Caco-2 (cell line): ENCODE measurements around the gene SOCS1. TPM values are rescaled to one million over a fixed set of nuclear protein-coding genes. Genes with fewer than 3 reads are reported as not detected.

ENCODE experiments used
- BruUV-seq: library from RNA; stranded (reverse); fragments of 400-500 nt; replicated peaks from 2 replicates; lab custom pipeline; 2021; lab: Mats Ljungman, UMichigan
- CTCF ChIA-PET: fragments of 300-600 bp; sonication (Branson Sonifier 250); formaldehyde crosslinking; loops from one replicate; lab custom pipeline; 2022; ENCODE audit warnings: antibody characterized with exemption; lab: Charles Lee
- POLR2A ChIA-PET: fragments of 300-600 bp; sonication (Branson Sonifier 250); formaldehyde crosslinking; loops from one replicate; lab custom pipeline; 2022; ENCODE audit warnings: antibody characterized with exemption; lab: Charles Lee
- DNase-seq, 2 experiments: peaks; one replicate each; pipeline versions ENCODE4 v3.0.0 to v3.0.0-alpha.2; 2020 to 2022
- H3K27me3 ChIP-seq: replicated peaks from 2 replicates; pipeline ENCODE4 v1.6.0; 2011; ENCODE audit warnings: low read length; ENCODE audit not compliant: control insufficient read depth, insufficient read depth
- H3K36me3 ChIP-seq: 2 replicates; pipeline ENCODE4 v1.5.1; 2011; ENCODE audit warnings: low read length; ENCODE audit not compliant: control insufficient read depth, insufficient read depth
- H3K4me1 ChIP-seq: fragments of 250-450 bp; sonication (Bioruptor Pico); 2 replicates; pipeline ENCODE4 v1.5.1; 2020; ENCODE audit warnings: mild to moderate bottlenecking
- H3K4me3 ChIP-seq: 2 replicates; pipeline ENCODE4 v1.5.1; 2011; ENCODE audit warnings: low read depth, mild to moderate bottlenecking, control low read depth, low read length
- H3K9me3 ChIP-seq: fragments of 250-450 bp; sonication (Bioruptor Pico); 2 replicates; pipeline ENCODE4 v1.5.1; 2020; ENCODE audit warnings: mild to moderate bottlenecking, moderate library complexity
- H3K27ac Mint-ChIP-seq: one replicate; pipeline ENCODE4 v1.8.0; 2022; ENCODE audit warnings: mixed read lengths; ENCODE audit not compliant: unreplicated experiment
- H3K27me3 Mint-ChIP-seq: one replicate; pipeline ENCODE4 v1.8.0; 2022; ENCODE audit warnings: mixed read lengths; ENCODE audit not compliant: insufficient read depth, unreplicated experiment
- H3K36me3 Mint-ChIP-seq: one replicate; pipeline ENCODE4 v1.8.0; 2022; ENCODE audit warnings: mild to moderate bottlenecking, mixed read lengths; ENCODE audit not compliant: insufficient read depth, unreplicated experiment
- H3K4me1 Mint-ChIP-seq: one replicate; pipeline ENCODE4 v1.8.0; 2022; ENCODE audit warnings: low read depth, mixed read lengths; ENCODE audit not compliant: unreplicated experiment
- H3K4me3 Mint-ChIP-seq: one replicate; pipeline ENCODE4 v1.8.0; 2022; ENCODE audit warnings: mild to moderate bottlenecking, moderate library complexity, mixed read lengths; ENCODE audit not compliant: unreplicated experiment
- H3K9me3 Mint-ChIP-seq: one replicate; pipeline ENCODE4 v1.8.0; 2022; ENCODE audit warnings: mixed read lengths; ENCODE audit not compliant: unreplicated experiment
- CTCF ChIP-seq, 2 experiments: fragments of 200-600 bp in 1 of 2; IDR thresholded peaks; 1 replicate in 1 of 2; 2 replicates in 1 of 2; pipeline versions ENCODE4 v1.5.1 to v1.8.0; 2011 to 2022; ENCODE audit warnings: antibody characterized with exemption in 1 of 2, control low read depth in 1 of 2, inconsistent platforms in 1 of 2, low read depth in 1 of 2, low read length in 1 of 2, mild to moderate bottlenecking in 1 of 2, moderate library complexity in 1 of 2; ENCODE audit not compliant: insufficient read depth in 1 of 2, severe bottlenecking in 1 of 2, unreplicated experiment in 1 of 2
- intact Hi-C: fragments of 100-400 bp; cut with micrococcal nuclease; formaldehyde crosslinking; loops from one replicate; pipeline ENCODE4 v1.10.0; 2022; ENCODE audit not compliant: unreplicated experiment
- total RNA-seq: library from RNA; stranded (reverse); gene quantifications from 2 replicates; pipeline ENCODE4 v1.2.3, GENCODE V29; 2022

Gene SOCS1
- total RNA-seq, 1 experiment from 2014 or later, result 13.2 TPM

GRCh38 chr16:11256661-11257130 is 692 bp upstream of the SOCS1 start:
- Histone ChIP-seq H3K4me3 (peak overlapping the region; percentile 81), H3K36me3 (no peaks in the 10 kb centered on the region), H3K4me1 (peaks cover 32% of the 10 kb centered on the region), H3K9me3 (no peaks in the 10 kb centered on the region), H3K27me3 (no peaks in the 10 kb centered on the region)
- intact Hi-C loops, result loop anchor here (1.0 to 10.0 kb wide), 5 partner anchors 22 to 152 kb away; no protein-coding TSS in a partner anchor
- H3K36me3 Mint-ChIP-seq, result peaks cover 38% of the 10 kb centered on the region
- BruUV-seq, result no TSS peak
- peak overlapping the region; percentile 97 for H3K4me3 Mint-ChIP-seq
- no peaks in the 10 kb centered on the region for H3K9me3 Mint-ChIP-seq
- no peak for TF ChIP-seq CTCF (IDR thresholded peaks at IDR 0.05; ENCODE audit: insufficient read depth in 1 of 2, low read depth in 1 of 2, low read length in 1 of 2, severe bottlenecking in 1 of 2, unreplicated experiment in 1 of 2)
- ChIA-PET CTCF (interaction anchor here (0.7 to 2.4 kb wide), 13 partner anchors 14 to 293 kb away, joined by 3 to 29 read pairs (median 3); no protein-coding TSS in a partner anchor), POLR2A (interaction anchor here (0.5 to 3.6 kb wide), 25 partner anchors 16 to 868 kb away, joined by 3 to 21 read pairs (median 6); partner anchors contain the start of gene PRM3)
- peak overlapping the region; percentile 95 for H3K27ac Mint-ChIP-seq
- no peaks in the 10 kb centered on the region for H3K27me3 Mint-ChIP-seq
- peak; percentile 65 to 66 for DNase-seq
- H3K4me1 Mint-ChIP-seq, result peaks cover 26% of the 10 kb centered on the region

- H3K4me3 Mint-ChIP-seq, result peak overlapping the region; percentile 97
- ChIA-PET CTCF (interaction anchor here (0.6 to 2.4 kb wide), 18 partner anchors 24 to 287 kb away, joined by 3 to 29 read pairs (median 5); no protein-coding TSS in a partner anchor), POLR2A (interaction anchor here (0.6 to 3.6 kb wide), 19 partner anchors 19 to 722 kb away, joined by 3 to 21 read pairs (median 6); partner anchors contain the start of genes PRM3 and SNX29)
- BruUV-seq, result no TSS peak
- peaks cover 15% of the 10 kb centered on the region for H3K4me1 Mint-ChIP-seq
- H3K27me3 Mint-ChIP-seq, result no peaks in the 10 kb centered on the region
- intact Hi-C loops, result loop anchor here (1.0 to 10.0 kb wide), 2 partner anchors 150 to 284 kb away; no protein-coding TSS in a partner anchor
- Histone ChIP-seq H3K4me3 (peak overlapping the region; percentile 81), H3K9me3 (no peaks in the 10 kb centered on the region), H3K27me3 (no peaks in the 10 kb centered on the region), H3K4me1 (peaks cover 18% of the 10 kb centered on the region), H3K36me3 (no peaks in the 10 kb centered on the region)
- H3K9me3 Mint-ChIP-seq, result no peaks in the 10 kb centered on the region
- DNase-seq, result peak in 1 of 2 experiments; percentile 64
- H3K36me3 Mint-ChIP-seq, result peaks cover 45% of the 10 kb centered on the region
- peak overlapping the region; percentile 67 for H3K27ac Mint-ChIP-seq
- peak in 1 of 2 experiments; percentile 10 for TF ChIP-seq CTCF (IDR thresholded peaks at IDR 0.05; ENCODE audit: insufficient read depth in 1 of 2, low read depth in 1 of 2, low read length in 1 of 2, severe bottlenecking in 1 of 2, unreplicated experiment in 1 of 2)
Observed at GRCh38 chr16:11254913-11255736, 879 bp downstream of the SOCS1 start.
